ENCODE results near the gene DIS3L2. TPM values are rescaled to one million over a fixed set of nuclear protein-coding genes. Genes with fewer than 3 reads are reported as not detected.

The DIS3L2 gene
- total and polyA plus RNA-seq, 2 of the 4 experiments (the other 2 are of a cell fraction), result 14.7 to 19.2 TPM

- Histone ChIP-seq H2AFZ (replicated peaks; ENCODE audit: low read length, poor library complexity) (no peak overlapping the region), H3K27ac (ENCODE audit: insufficient read depth, low read length) (no peak overlapping the region), H3K79me1 (ENCODE audit: low read depth in 1 of 2, low read length in 2 of 2) (no peaks in the 10 kb centered on the region), H3K36me3 (ENCODE audit: control insufficient read depth, insufficient read depth, low read length) (no peaks in the 10 kb centered on the region), H3K18ac (ENCODE audit: low read depth, low read length) (no peak overlapping the region), H3K14ac (replicated peaks; ENCODE audit: low read depth, low read length) (no peak overlapping the region), H2AK9ac (replicated peaks; ENCODE audit: low read depth, low read length, poor library complexity) (no peak overlapping the region), H3K4me1 (ENCODE audit: control insufficient read depth, insufficient read depth, low read length) (peaks cover 4% of the 10 kb centered on the region), H2BK5ac (ENCODE audit: low read depth, low read length, poor library complexity, severe bottlenecking) (no peak overlapping the region), H3K4me2 (ENCODE audit: low read depth, low read length) (no peak overlapping the region), H3K27me3 (ENCODE audit: control insufficient read depth, insufficient read depth, low read length) (peaks cover 79% of the 10 kb centered on the region), H2BK20ac (ENCODE audit: low read depth, low read length) (no peak overlapping the region), H3K23ac (ENCODE audit: low read depth, low read length) (no peak overlapping the region), H2AK5ac (ENCODE audit: low read depth, low read length) (no peak overlapping the region), H4K20me1 (ENCODE audit: insufficient read depth, low read length) (0 out of 2 replicates have a peak, but pooled peaks cover 3% of the 10 kb centered on the region), H2BK15ac (ENCODE audit: low read depth, low read length) (no peak overlapping the region), H3K9me3 (ENCODE audit: control insufficient read depth, insufficient read depth, low read length) (no peaks in the 10 kb centered on the region), H3K56ac (ENCODE audit: extremely low read depth, insufficient read depth, low read length) (no peak overlapping the region), H3K9me1 (ENCODE audit: insufficient read depth, low read length) (no peaks in the 10 kb centered on the region), H3K9ac (ENCODE audit: low read depth, low read length) (no peak overlapping the region), H2BK120ac (ENCODE audit: low read depth, low read length) (no peak overlapping the region), H3K4ac (ENCODE audit: low read depth, low read length) (no peak overlapping the region), H3K4me3 (ENCODE audit: insufficient read depth, low read depth, low read length) (no peak overlapping the region), H4K8ac (ENCODE audit: low read depth in 2 of 2, low read length in 2 of 2) (no peak overlapping the region), H4K91ac (ENCODE audit: insufficient read depth, low read depth, low read length) (no peak overlapping the region), H4K5ac (ENCODE audit: low read depth, low read length) (no peak overlapping the region)
- no CpG with 5 or more reads among the region's 8 CpGs for WGBS, 2 experiments (ENCODE audit: extremely low coverage in 2 of 2, insufficient read length in 1 of 2)
- ATAC-seq (ENCODE audit: low read depth) (no peak), DNase-seq (no peak)
- TF ChIP-seq FOS (IDR thresholded peaks at IDR 0.05; ENCODE audit: low read depth, low read length) (no peak), MXI1 (IDR thresholded peaks at IDR 0.05; ENCODE audit: borderline replicate concordance, low read depth, low read length) (no peak), NFE2L2 (IDR thresholded peaks at IDR 0.05; ENCODE audit: low read depth, low read length) (no peak), RAD21 (IDR thresholded peaks at IDR 0.05; ENCODE audit: low read length) (no peak), CHD1 (IDR thresholded peaks at IDR 0.05; ENCODE audit: low read depth, low read length) (no peak), USF2 (IDR thresholded peaks at IDR 0.05; ENCODE audit: low read depth, low read length) (no peak), MAFK (IDR thresholded peaks at IDR 0.05; ENCODE audit: low read depth, low read length) (no peak), BHLHE40 (IDR thresholded peaks at IDR 0.05; ENCODE audit: low read depth, low read length) (no peak), ELK1 (IDR thresholded peaks at IDR 0.05; ENCODE audit: borderline replicate concordance, low read depth, low read length) (no peak), RCOR1 (IDR thresholded peaks at IDR 0.05; ENCODE audit: insufficient replicate concordance, low read length) (no peak), SMC3 (IDR thresholded peaks at IDR 0.05; ENCODE audit: low read depth, low read length) (no peak), CTCF (conservative IDR thresholded peaks at IDR 0.05; ENCODE audit: low read depth, low read length) (no peak), POLR2A (IDR thresholded peaks at IDR 0.05; ENCODE audit: low read depth, low read length) (no peak), MAZ (IDR thresholded peaks at IDR 0.05; ENCODE audit: borderline replicate concordance, low read depth, low read length) (no peak), CEBPB (IDR thresholded peaks at IDR 0.05; ENCODE audit: low read depth, low read length) (no peak), RFX5 (IDR thresholded peaks at IDR 0.05; ENCODE audit: low read depth, low read length) (no peak)
- dilution Hi-C loops (cut with HindIII; ENCODE audit: low sequenced_read_pairs, unreplicated experiment), result no loop called here
- CTCF ChIA-PET, result interaction anchor here (0.7 kb wide), 1 partner anchor 212 kb away, joined by 3 read pairs; no protein-coding TSS in a partner anchor
- intact Hi-C loops (cut with micrococcal nuclease), result no loop called here
- BruUV-seq (replicated peaks), result no TSS peak
- in situ Hi-C loops (cut with MboI; ENCODE audit: low sequenced_read_pairs), result loop anchor here (5.0 kb wide), 1 partner anchor 197 kb away; no protein-coding TSS in a partner anchor
- POLR2A ChIA-PET (ENCODE audit: unreplicated experiment), result no interaction called here
Observed at GRCh38 chr2:231930593-231931281, 30.8 kb upstream of the DIS3L2 start.
